IMR-90 (cell line): Measurements from ENCODE around the gene AUTS2. TPM values are rescaled to one million over a fixed set of nuclear protein-coding genes. Genes with fewer than 3 reads are reported as not detected.

Experiments
- ATAC-seq: fragments of 200-7000 bp; cut with Tn5 transposase; 2 replicates; pipeline ENCODE4 v1.9.1; 2020; ENCODE audit warnings: low read depth, mild to moderate bottlenecking, moderate library complexity
- BruUV-seq: library from RNA; stranded (reverse); fragments of 400-500 nt; replicated peaks from 2 replicates; lab custom pipeline; 2021; lab: Mats Ljungman, UMichigan
- CTCF ChIA-PET: fragments of 300-600 bp; formaldehyde crosslinking; extraction: SDS; loops from one replicate; lab custom pipeline; 2021; ENCODE audit warnings: antibody characterized with exemption; lab: Yijun Ruan, JAX
- POLR2A ChIA-PET: fragments of 300-600 bp; sonication (Branson Sonifier 250); formaldehyde crosslinking; loops from one replicate; lab custom pipeline; 2022; ENCODE audit warnings: antibody characterized with exemption; ENCODE audit not compliant: unreplicated experiment; lab: Charles Lee
- DNase-seq: peaks from one replicate; pipeline ENCODE4 v3.0.0; 2013
- H2AFZ ChIP-seq: replicated peaks from 2 replicates; pipeline ENCODE3; 2013; ENCODE audit warnings: low read length, mild to moderate bottlenecking; ENCODE audit not compliant: poor library complexity
- H2AK5ac ChIP-seq: 2 replicates; pipeline ENCODE4 v1.6.1; 2013; ENCODE audit warnings: low read depth, low read length, inconsistent platforms
- H2AK9ac ChIP-seq: replicated peaks from 2 replicates; pipeline ENCODE3; 2013; ENCODE audit warnings: mild to moderate bottlenecking, low read depth, low read length, moderate library complexity; ENCODE audit not compliant: poor library complexity
- H2BK120ac ChIP-seq: 2 replicates; pipeline ENCODE4 v1.6.1; 2013; ENCODE audit warnings: low read depth, low read length, inconsistent platforms
- H2BK15ac ChIP-seq: 3 replicates; pipeline ENCODE4 v1.6.1; 2013; ENCODE audit warnings: low read depth, low read length, inconsistent platforms
- H2BK20ac ChIP-seq: 2 replicates; pipeline ENCODE4 v1.6.1; 2013; ENCODE audit warnings: low read depth, mild to moderate bottlenecking, inconsistent platforms, low read length, moderate library complexity
- H2BK5ac ChIP-seq: 2 replicates; pipeline ENCODE4 v1.6.1; 2013; ENCODE audit warnings: mild to moderate bottlenecking, low read depth, low read length, inconsistent platforms; ENCODE audit not compliant: poor library complexity, severe bottlenecking
- H3K14ac ChIP-seq: replicated peaks from 2 replicates; pipeline ENCODE4 v1.6.1; 2013; ENCODE audit warnings: low read depth, low read length, inconsistent platforms
- H3K18ac ChIP-seq: 2 replicates; pipeline ENCODE4 v1.6.1; 2013; ENCODE audit warnings: low read depth, low read length, control low read depth
- H3K23ac ChIP-seq: 2 replicates; pipeline ENCODE4 v1.6.1; 2013; ENCODE audit warnings: low read depth, low read length, inconsistent platforms
- H3K27ac ChIP-seq: 2 replicates; pipeline ENCODE4 v1.5.1; 2013; ENCODE audit warnings: mild to moderate bottlenecking, control low read depth, low read length; ENCODE audit not compliant: insufficient read depth
- H3K27me3 ChIP-seq: 2 replicates; pipeline ENCODE4 v1.6.1; 2013; ENCODE audit warnings: low read length; ENCODE audit not compliant: control insufficient read depth, insufficient read depth
- H3K36me3 ChIP-seq: 2 replicates; pipeline ENCODE4 v1.6.1; 2013; ENCODE audit warnings: low read length, mixed read lengths; ENCODE audit not compliant: control insufficient read depth, insufficient read depth
- H3K4ac ChIP-seq: 2 replicates; pipeline ENCODE4 v1.6.1; 2013; ENCODE audit warnings: low read depth, low read length, inconsistent platforms
- H3K4me1 ChIP-seq: 2 replicates; pipeline ENCODE4 v1.6.1; 2013; ENCODE audit warnings: low read length, mixed read lengths; ENCODE audit not compliant: control insufficient read depth, insufficient read depth
- H3K4me2 ChIP-seq: 2 replicates; pipeline ENCODE4 v1.6.1; 2013; ENCODE audit warnings: low read depth, mild to moderate bottlenecking, control low read depth, low read length, moderate library complexity
- H3K4me3 ChIP-seq: 2 replicates; pipeline ENCODE4 v1.5.1; 2013; ENCODE audit warnings: low read depth, mild to moderate bottlenecking, control low read depth, low read length, moderate library complexity; ENCODE audit not compliant: insufficient read depth
- H3K56ac ChIP-seq: 2 replicates; pipeline ENCODE4 v1.6.1; 2013; ENCODE audit warnings: low read length, inconsistent platforms; ENCODE audit not compliant: insufficient read depth; ENCODE audit errors: extremely low read depth
- H3K79me1 ChIP-seq, 2 experiments: 2 replicates each; pipeline ENCODE4 v1.6.1; 2013; ENCODE audit warnings: low read length in 2 of 2, inconsistent platforms in 1 of 2, low read depth in 1 of 2
- H3K9ac ChIP-seq: 2 replicates; pipeline ENCODE4 v1.6.1; 2013; ENCODE audit warnings: low read depth, low read length, control low read depth
- H3K9me1 ChIP-seq: 2 replicates; pipeline ENCODE4 v1.6.1; 2013; ENCODE audit warnings: low read length, inconsistent platforms; ENCODE audit not compliant: insufficient read depth
- H3K9me3 ChIP-seq: 2 replicates; pipeline ENCODE4 v1.6.1; 2013; ENCODE audit warnings: low read length; ENCODE audit not compliant: control insufficient read depth, insufficient read depth
- H4K20me1 ChIP-seq: 2 replicates; pipeline ENCODE4 v1.6.1; 2013; ENCODE audit warnings: low read length, inconsistent platforms; ENCODE audit not compliant: insufficient read depth
- H4K5ac ChIP-seq: 2 replicates; pipeline ENCODE4 v1.6.1; 2013; ENCODE audit warnings: mild to moderate bottlenecking, low read depth, low read length, control low read depth
- H4K8ac ChIP-seq, 2 experiments: 2 replicates each; pipeline ENCODE4 v1.6.1; 2013; ENCODE audit warnings: low read depth in 2 of 2, low read length in 2 of 2, control low read depth in 1 of 2, inconsistent platforms in 1 of 2
- H4K91ac ChIP-seq: 2 replicates; pipeline ENCODE4 v1.6.1; 2013; ENCODE audit warnings: low read depth, low read length, inconsistent platforms; ENCODE audit not compliant: insufficient read depth
- BHLHE40 ChIP-seq: fragments of 150-350 bp; IDR thresholded peaks from 2 replicates; pipeline ENCODE4 v1.6.1; 2016; ENCODE audit warnings: mild to moderate bottlenecking, low read depth, low read length
- CEBPB ChIP-seq: IDR thresholded peaks from 2 replicates; pipeline ENCODE4 v1.6.1; 2012; ENCODE audit warnings: low read depth, low read length, improper control_type of control experiment
- CHD1 ChIP-seq: IDR thresholded peaks from 2 replicates; pipeline ENCODE4 v1.6.1; 2012; ENCODE audit warnings: low read depth, low read length, improper control_type of control experiment
- FOS ChIP-seq: fragments of 150-350 bp; IDR thresholded peaks from 2 replicates; pipeline ENCODE4 v1.6.1; 2016; ENCODE audit warnings: low read depth, low read length
- MAFK ChIP-seq: IDR thresholded peaks from 2 replicates; pipeline ENCODE4 v1.6.1; 2012; ENCODE audit warnings: low read depth, low read length, improper control_type of control experiment
- MXI1 ChIP-seq: IDR thresholded peaks from 2 replicates; pipeline ENCODE4 v1.6.1; 2012; ENCODE audit warnings: low read depth, mild to moderate bottlenecking, low read length, moderate library complexity, borderline replicate concordance
- NFE2L2 ChIP-seq: fragments of 150-350 bp; IDR thresholded peaks from 2 replicates; pipeline ENCODE4 v1.6.1; 2016; ENCODE audit warnings: low read depth, mild to moderate bottlenecking, low read length
- POLR2A ChIP-seq: IDR thresholded peaks from 2 replicates; pipeline ENCODE4 v1.6.1; 2012; ENCODE audit warnings: mild to moderate bottlenecking, low read depth, low read length
- RAD21 ChIP-seq: IDR thresholded peaks from 2 replicates; pipeline ENCODE4 v1.6.1; 2012; ENCODE audit warnings: low read length, improper control_type of control experiment
- RCOR1 ChIP-seq: IDR thresholded peaks from 2 replicates; pipeline ENCODE4 v1.6.1; 2012; ENCODE audit warnings: mild to moderate bottlenecking, low read length, improper control_type of control experiment; ENCODE audit not compliant: insufficient replicate concordance
- RFX5 ChIP-seq: IDR thresholded peaks from 2 replicates; pipeline ENCODE4 v1.8.0; 2012; ENCODE audit warnings: low read depth, mild to moderate bottlenecking, low read length, moderate library complexity
- SMC3 ChIP-seq: fragments of 150-350 bp; IDR thresholded peaks from 2 replicates; pipeline ENCODE4 v1.6.1; 2016; ENCODE audit warnings: low read depth, mild to moderate bottlenecking, antibody characterized with exemption, low read length, moderate library complexity
- WGBS, 2 experiments: methylation state at CpG; one replicate each; pipeline versions ENCODE4 v1.1.5 to v1.1.7; 2013; ENCODE audit warnings: missing lambda C conversion rate in 2 of 2; ENCODE audit not compliant: insufficient read length in 1 of 2; ENCODE audit errors: extremely low coverage in 2 of 2; 5-methylcytosine and 5-hydroxymethylcytosine counted together
- dilution Hi-C: fragments of 300-500 bp; cut with HindIII; formaldehyde crosslinking; loops from one replicate; pipeline ENCODE4 v1.14.3; 2018; ENCODE audit warnings: low sequenced_read_pairs; ENCODE audit not compliant: unreplicated experiment
- in situ Hi-C: fragments of 300-500 bp; cut with MboI; formaldehyde crosslinking; loops from 3 replicates; pipeline ENCODE4 v1.14.3; 2019; ENCODE audit warnings: low sequenced_read_pairs, inconsistent platforms, mixed read lengths
- intact Hi-C: fragments of 100-400 bp; cut with micrococcal nuclease; formaldehyde crosslinking; loops from 2 replicates; pipeline ENCODE4 v1.10.0; 2022
- polyA plus RNA-seq, 3 experiments: library from polyadenylated mRNA; depleted of rRNA; stranded (reverse); fragments of >200 nt; gene quantifications; 2 replicates each; pipeline ENCODE4 v1.2.3, GENCODE V29; 2012; ENCODE audit warnings: low replicate concordance in 1 of 3
- total RNA-seq: library from RNA; depleted of rRNA; stranded (reverse); fragments of >200 nt; gene quantifications from 2 replicates; pipeline ENCODE4 v1.2.3, GENCODE V29; 2012
- TF ChIP-seq, protein P1 (sequence below): conservative IDR thresholded peaks from 2 replicates; pipeline ENCODE4 v1.5.1; 2012; ENCODE audit warnings: mild to moderate bottlenecking, low read depth, low read length, improper control_type of control experiment
- TF ChIP-seq, protein P2 (sequence below): fragments of 150-350 bp; IDR thresholded peaks from 2 replicates; pipeline ENCODE4 v1.6.1; 2017; ENCODE audit warnings: mild to moderate bottlenecking, antibody characterized with exemption, low read length, low read depth
- TF ChIP-seq, protein P3 (sequence below): fragments of 150-350 bp; IDR thresholded peaks from 2 replicates; pipeline ENCODE4 v1.6.1; 2016; ENCODE audit warnings: low read depth, mild to moderate bottlenecking, low read length, moderate library complexity, borderline replicate concordance

Gene AUTS2
- total and polyA plus RNA-seq, 2 of the 4 experiments (the other 2 are of a cell fraction), result 0.90 to 3.0 TPM

DNA sequence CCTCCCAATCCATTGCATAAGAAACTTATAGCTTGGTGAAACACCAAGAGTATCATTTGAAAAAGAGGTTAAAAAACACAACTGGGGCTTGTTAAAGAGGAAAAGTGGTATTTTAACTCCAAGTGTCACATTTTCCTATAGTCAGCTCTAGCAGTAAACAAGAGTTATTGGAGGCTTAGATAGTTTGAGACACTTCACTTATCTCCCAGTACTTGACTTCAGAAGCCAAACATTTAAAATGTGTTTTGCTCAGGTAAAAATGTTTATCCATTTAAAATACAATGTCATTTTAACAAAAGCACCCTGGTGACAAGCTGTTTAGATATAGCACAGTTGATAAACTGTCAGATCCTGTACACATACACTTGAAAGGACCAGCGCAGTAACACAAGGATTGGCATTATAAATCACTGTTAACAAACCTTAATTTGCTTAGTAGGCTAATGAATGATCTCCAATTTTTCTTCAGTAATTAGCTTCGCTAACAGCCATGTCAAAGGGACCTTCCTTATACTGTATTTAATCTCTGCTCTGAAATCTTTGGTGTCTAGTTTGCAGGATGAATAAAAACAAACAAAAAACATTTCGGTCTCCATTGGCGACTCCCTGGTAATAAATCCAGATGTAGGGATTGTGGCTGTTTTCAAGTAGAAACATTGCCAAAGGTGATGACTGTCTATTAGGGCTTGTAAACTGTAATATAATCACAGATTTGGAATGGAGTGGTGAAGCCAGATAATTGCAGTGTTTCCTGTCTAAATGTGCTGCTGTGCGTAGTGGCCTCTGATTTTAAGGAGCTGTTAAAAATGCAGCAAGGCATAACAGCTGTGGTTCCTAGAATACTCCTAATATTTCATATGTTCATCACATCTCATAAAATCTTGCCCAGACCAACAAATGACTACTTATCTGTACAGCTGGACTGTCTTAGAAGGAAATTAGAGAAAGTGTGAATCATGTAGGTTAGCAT is 545.1 kb downstream of the AUTS2 start:
- no peak overlapping the region for H3K56ac ChIP-seq
- no peak overlapping the region for H2AFZ ChIP-seq
- H3K9me3 ChIP-seq, result 0 out of 2 replicates have a peak, but pooled peaks cover 1% of the 10 kb centered on the region
- H3K4ac ChIP-seq, result no peak overlapping the region
- no peak overlapping the region for H4K91ac ChIP-seq
- no peaks in the 10 kb centered on the region for H3K27me3 ChIP-seq
- H3K9ac ChIP-seq, result no peak overlapping the region
- no peak overlapping the region for H4K8ac ChIP-seq
- no peak overlapping the region for H3K14ac ChIP-seq
- H3K23ac ChIP-seq, result no peak overlapping the region
- in situ Hi-C loops, result no loop called here
- H2BK5ac ChIP-seq, result no peak overlapping the region
- POLR2A ChIA-PET, result no interaction called here
- CTCF ChIA-PET, result no interaction called here
- no peak overlapping the region for H3K27ac ChIP-seq
- H4K20me1 ChIP-seq, result no peaks in the 10 kb centered on the region
- intact Hi-C loops, result no loop called here
- no peak overlapping the region for H2AK5ac ChIP-seq
- H4K5ac ChIP-seq, result no peak overlapping the region
- BruUV-seq, result no TSS peak
- H3K9me1 ChIP-seq, result no peaks in the 10 kb centered on the region
- H2AK9ac ChIP-seq, result no peak overlapping the region
- ATAC-seq (no peak), DNase-seq (no peak)
- dilution Hi-C loops, result no loop called here
- no peak overlapping the region for H3K4me2 ChIP-seq
- no peak overlapping the region for H2BK120ac ChIP-seq
- no peaks in the 10 kb centered on the region for H3K79me1 ChIP-seq
- no peak overlapping the region for H3K4me3 ChIP-seq
- no peak overlapping the region for H3K18ac ChIP-seq
- 0% methylated on average over 1 of the region's 5 CpGs; no CpG with 5 or more reads in 1 of the 2 experiments for WGBS, 2 experiments
- no peak overlapping the region for H2BK20ac ChIP-seq
- no peaks in the 10 kb centered on the region for H3K4me1 ChIP-seq
- H3K36me3 ChIP-seq, result no peaks in the 10 kb centered on the region
- no peak overlapping the region for H2BK15ac ChIP-seq
- no peak for TF ChIP-seq NFE2L2
- no peak for TF ChIP-seq RFX5
- TF ChIP-seq CEBPB, result no peak
- TF ChIP-seq MXI1, result no peak
- TF ChIP-seq CHD1, result no peak
- TF ChIP-seq, protein P1, sequence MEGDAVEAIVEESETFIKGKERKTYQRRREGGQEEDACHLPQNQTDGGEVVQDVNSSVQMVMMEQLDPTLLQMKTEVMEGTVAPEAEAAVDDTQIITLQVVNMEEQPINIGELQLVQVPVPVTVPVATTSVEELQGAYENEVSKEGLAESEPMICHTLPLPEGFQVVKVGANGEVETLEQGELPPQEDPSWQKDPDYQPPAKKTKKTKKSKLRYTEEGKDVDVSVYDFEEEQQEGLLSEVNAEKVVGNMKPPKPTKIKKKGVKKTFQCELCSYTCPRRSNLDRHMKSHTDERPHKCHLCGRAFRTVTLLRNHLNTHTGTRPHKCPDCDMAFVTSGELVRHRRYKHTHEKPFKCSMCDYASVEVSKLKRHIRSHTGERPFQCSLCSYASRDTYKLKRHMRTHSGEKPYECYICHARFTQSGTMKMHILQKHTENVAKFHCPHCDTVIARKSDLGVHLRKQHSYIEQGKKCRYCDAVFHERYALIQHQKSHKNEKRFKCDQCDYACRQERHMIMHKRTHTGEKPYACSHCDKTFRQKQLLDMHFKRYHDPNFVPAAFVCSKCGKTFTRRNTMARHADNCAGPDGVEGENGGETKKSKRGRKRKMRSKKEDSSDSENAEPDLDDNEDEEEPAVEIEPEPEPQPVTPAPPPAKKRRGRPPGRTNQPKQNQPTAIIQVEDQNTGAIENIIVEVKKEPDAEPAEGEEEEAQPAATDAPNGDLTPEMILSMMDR, result no peak
- no peak for TF ChIP-seq SMC3
- no peak for TF ChIP-seq RCOR1
- TF ChIP-seq FOS, result no peak
- TF ChIP-seq, protein P2, sequence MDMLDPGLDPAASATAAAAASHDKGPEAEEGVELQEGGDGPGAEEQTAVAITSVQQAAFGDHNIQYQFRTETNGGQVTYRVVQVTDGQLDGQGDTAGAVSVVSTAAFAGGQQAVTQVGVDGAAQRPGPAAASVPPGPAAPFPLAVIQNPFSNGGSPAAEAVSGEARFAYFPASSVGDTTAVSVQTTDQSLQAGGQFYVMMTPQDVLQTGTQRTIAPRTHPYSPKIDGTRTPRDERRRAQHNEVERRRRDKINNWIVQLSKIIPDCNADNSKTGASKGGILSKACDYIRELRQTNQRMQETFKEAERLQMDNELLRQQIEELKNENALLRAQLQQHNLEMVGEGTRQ, result no peak
- TF ChIP-seq BHLHE40, result no peak
- no peak for TF ChIP-seq POLR2A
- TF ChIP-seq, protein P3, sequence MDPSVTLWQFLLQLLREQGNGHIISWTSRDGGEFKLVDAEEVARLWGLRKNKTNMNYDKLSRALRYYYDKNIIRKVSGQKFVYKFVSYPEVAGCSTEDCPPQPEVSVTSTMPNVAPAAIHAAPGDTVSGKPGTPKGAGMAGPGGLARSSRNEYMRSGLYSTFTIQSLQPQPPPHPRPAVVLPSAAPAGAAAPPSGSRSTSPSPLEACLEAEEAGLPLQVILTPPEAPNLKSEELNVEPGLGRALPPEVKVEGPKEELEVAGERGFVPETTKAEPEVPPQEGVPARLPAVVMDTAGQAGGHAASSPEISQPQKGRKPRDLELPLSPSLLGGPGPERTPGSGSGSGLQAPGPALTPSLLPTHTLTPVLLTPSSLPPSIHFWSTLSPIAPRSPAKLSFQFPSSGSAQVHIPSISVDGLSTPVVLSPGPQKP, result no peak
- no peak for TF ChIP-seq RAD21
- no peak for TF ChIP-seq MAFK
